MCF 10A (cell line): ENCODE data around the gene SLC13A4. TPM values are rescaled to one million over a fixed set of nuclear protein-coding genes. Genes with fewer than 3 reads are reported as not detected.

Experiments
- BruUV-seq: library from RNA; stranded (reverse); fragments of 400-500 nt; replicated peaks from 2 replicates; lab custom pipeline; 2021; lab: Mats Ljungman, UMichigan
- CTCF ChIA-PET: fragments of 300-600 bp; sonication (Branson Sonifier 250); formaldehyde crosslinking; extraction: SDS; loops from one replicate; lab custom pipeline; 2021; ENCODE audit warnings: antibody characterized with exemption, inconsistent platforms; lab: Yijun Ruan, JAX
- POLR2A ChIA-PET: fragments of 300-600, 350-650 bp; sonication (Branson Sonifier 250); formaldehyde crosslinking; extraction: SDS; loops from one replicate; lab custom pipeline; 2020; ENCODE audit warnings: antibody characterized with exemption, inconsistent platforms; lab: Yijun Ruan, JAX
- DNase-seq: peaks from one replicate; pipeline ENCODE4 v3.0.0-alpha.2; 2018; ENCODE audit not compliant: unreplicated experiment
- H3K27ac Mint-ChIP-seq: one replicate; pipeline ENCODE4 v1.8.0; 2022; ENCODE audit warnings: mild to moderate bottlenecking, low read depth, mixed read lengths; ENCODE audit not compliant: unreplicated experiment
- H3K27me3 Mint-ChIP-seq: one replicate; pipeline ENCODE4 v1.8.0; 2022; ENCODE audit warnings: mixed read lengths; ENCODE audit not compliant: insufficient read depth, unreplicated experiment
- H3K36me3 Mint-ChIP-seq: one replicate; pipeline ENCODE4 v1.8.0; 2022; ENCODE audit warnings: mild to moderate bottlenecking, moderate library complexity, mixed read lengths; ENCODE audit not compliant: insufficient read depth, unreplicated experiment
- H3K4me1 Mint-ChIP-seq: one replicate; pipeline ENCODE4 v1.8.0; 2022; ENCODE audit warnings: mixed read lengths; ENCODE audit not compliant: insufficient read depth, unreplicated experiment
- H3K4me3 Mint-ChIP-seq: one replicate; pipeline ENCODE4 v1.8.0; 2022; ENCODE audit warnings: mild to moderate bottlenecking, moderate library complexity, mixed read lengths; ENCODE audit not compliant: unreplicated experiment
- H3K9me3 Mint-ChIP-seq: one replicate; pipeline ENCODE4 v1.8.0; 2022; ENCODE audit warnings: mixed read lengths; ENCODE audit not compliant: unreplicated experiment
- intact Hi-C: fragments of 100-400 bp; cut with micrococcal nuclease; formaldehyde crosslinking; loops from 2 replicates; pipeline ENCODE4 v1.14.1; 2022
- total RNA-seq: library from RNA; stranded (reverse); gene quantifications from 2 replicates; pipeline ENCODE4 v1.2.3, GENCODE V29; 2022
- TF ChIP-seq, protein P1 (sequence below): fragments of 200-600 bp; IDR thresholded peaks from one replicate; pipeline ENCODE4 v1.8.0; 2022; ENCODE audit warnings: antibody characterized with exemption, mild to moderate bottlenecking; ENCODE audit not compliant: unreplicated experiment

SLC13A4 gene
- total RNA-seq, 1 experiment from 2014 or later, result not detected

DNA sequence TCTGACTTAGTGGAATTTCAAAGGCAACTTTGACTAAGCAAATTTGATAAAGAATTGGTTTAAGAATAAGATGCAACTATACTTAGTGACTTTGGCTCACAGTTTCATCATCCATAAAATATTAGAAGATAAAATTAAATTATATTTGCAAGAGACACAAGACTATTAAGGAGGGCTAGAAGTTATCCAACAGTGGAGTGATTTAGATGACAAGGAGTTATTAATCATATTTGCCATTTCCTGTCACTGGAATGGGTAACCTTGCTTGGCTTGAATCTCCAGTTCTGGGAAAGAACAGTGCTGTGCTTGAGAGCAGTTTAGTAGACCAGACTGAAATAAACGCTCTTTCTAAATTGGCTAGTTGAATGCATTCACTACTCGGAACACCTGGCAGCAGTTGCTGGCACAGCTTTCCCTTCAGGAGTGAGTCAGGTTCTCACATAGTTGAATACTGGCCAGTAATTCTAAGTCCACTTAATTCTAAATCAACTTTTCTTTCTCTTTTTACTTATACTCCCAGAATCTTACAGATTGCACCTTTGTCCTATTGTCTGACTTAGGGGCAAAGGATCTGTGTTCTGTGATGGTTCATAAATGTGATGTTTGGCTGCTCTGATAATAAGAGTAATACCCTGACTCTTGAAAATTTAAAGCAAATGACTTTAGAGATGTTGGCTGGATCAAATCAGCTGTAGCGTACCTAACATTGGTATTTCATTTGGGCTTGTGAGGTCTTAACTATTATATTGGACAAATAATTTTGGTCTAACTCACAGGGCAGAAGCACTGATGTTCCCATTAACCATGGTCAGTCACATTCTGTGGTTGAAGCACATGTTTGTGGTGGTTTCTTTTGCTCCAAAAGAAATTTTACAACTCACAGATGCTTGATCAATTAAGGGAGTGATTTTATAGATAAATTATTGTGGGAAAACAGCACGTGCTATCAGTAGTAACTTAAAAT lies 49.1 kb downstream of the SLC13A4 start:
- ChIA-PET POLR2A (interaction anchor here (1.6 to 2.3 kb wide), 3 partner anchors 9 to 28 kb away, joined by 9 to 14 read pairs (median 12); partner anchors contain the start of gene STMP1), CTCF (interaction anchor here (0.6 to 1.0 kb wide), 2 partner anchors 29 to 119 kb away, joined by 3 to 4 read pairs; no protein-coding TSS in a partner anchor)
- no TSS peak for BruUV-seq
- Mint-ChIP-seq H3K27ac (peak overlapping the region; percentile 73), H3K4me3 (peak overlapping the region; percentile 44), H3K27me3 (no peaks in the 10 kb centered on the region), H3K9me3 (no peaks in the 10 kb centered on the region), H3K36me3 (peaks cover 38% of the 10 kb centered on the region), H3K4me1 (peaks cover 35% of the 10 kb centered on the region)
- peak; percentile 85 for DNase-seq
- TF ChIP-seq, protein P1, sequence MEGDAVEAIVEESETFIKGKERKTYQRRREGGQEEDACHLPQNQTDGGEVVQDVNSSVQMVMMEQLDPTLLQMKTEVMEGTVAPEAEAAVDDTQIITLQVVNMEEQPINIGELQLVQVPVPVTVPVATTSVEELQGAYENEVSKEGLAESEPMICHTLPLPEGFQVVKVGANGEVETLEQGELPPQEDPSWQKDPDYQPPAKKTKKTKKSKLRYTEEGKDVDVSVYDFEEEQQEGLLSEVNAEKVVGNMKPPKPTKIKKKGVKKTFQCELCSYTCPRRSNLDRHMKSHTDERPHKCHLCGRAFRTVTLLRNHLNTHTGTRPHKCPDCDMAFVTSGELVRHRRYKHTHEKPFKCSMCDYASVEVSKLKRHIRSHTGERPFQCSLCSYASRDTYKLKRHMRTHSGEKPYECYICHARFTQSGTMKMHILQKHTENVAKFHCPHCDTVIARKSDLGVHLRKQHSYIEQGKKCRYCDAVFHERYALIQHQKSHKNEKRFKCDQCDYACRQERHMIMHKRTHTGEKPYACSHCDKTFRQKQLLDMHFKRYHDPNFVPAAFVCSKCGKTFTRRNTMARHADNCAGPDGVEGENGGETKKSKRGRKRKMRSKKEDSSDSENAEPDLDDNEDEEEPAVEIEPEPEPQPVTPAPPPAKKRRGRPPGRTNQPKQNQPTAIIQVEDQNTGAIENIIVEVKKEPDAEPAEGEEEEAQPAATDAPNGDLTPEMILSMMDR, result no peak
- intact Hi-C loops, result loop anchor here (5.0 to 10.0 kb wide), 2 partner anchors 33 to 1916 kb away; no protein-coding TSS in a partner anchor

DNA sequence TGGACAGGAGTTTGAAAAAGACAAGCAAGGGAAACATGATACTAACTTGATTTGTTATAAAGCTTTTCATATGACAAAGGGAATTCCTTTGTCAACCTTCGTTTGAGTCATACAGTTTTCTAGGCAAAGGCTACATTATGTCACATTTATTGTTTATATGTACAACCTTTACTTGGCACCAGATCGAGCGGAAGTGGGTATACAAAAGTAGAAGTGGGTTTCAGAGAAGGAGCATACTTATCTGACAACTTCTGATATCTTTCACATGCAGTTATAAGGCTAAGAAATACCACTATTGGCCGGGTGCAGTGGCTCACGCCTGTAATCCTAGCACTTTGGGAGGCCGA lies 54.7 kb downstream of the SLC13A4 start:
- BruUV-seq, result no TSS peak
- H3K27ac Mint-ChIP-seq, result peak overlapping the region; percentile 46
- intact Hi-C loops, result loop anchor here (2.0 to 10.0 kb wide), 2 partner anchors 335 to 1921 kb away; no protein-coding TSS in a partner anchor
- peaks cover 43% of the 10 kb centered on the region for H3K4me1 Mint-ChIP-seq
- H3K27me3 Mint-ChIP-seq, result no peaks in the 10 kb centered on the region
- ChIA-PET POLR2A (interaction anchor here (0.6 to 3.3 kb wide), 9 partner anchors 11 to 1013 kb away, joined by 3 to 42 read pairs (median 3); partner anchors contain the start of gene STMP1), CTCF (interaction anchor here (0.6 to 8.4 kb wide), 26 partner anchors 10 to 1288 kb away, joined by 3 to 171 read pairs (median 3); partner anchors contain the start of gene STMP1)
- no peak overlapping the region for H3K4me3 Mint-ChIP-seq
- TF ChIP-seq, protein P1, result no peak
- DNase-seq, result no peak
- H3K36me3 Mint-ChIP-seq, result peaks cover 34% of the 10 kb centered on the region
- no peaks in the 10 kb centered on the region for H3K9me3 Mint-ChIP-seq

DNA sequence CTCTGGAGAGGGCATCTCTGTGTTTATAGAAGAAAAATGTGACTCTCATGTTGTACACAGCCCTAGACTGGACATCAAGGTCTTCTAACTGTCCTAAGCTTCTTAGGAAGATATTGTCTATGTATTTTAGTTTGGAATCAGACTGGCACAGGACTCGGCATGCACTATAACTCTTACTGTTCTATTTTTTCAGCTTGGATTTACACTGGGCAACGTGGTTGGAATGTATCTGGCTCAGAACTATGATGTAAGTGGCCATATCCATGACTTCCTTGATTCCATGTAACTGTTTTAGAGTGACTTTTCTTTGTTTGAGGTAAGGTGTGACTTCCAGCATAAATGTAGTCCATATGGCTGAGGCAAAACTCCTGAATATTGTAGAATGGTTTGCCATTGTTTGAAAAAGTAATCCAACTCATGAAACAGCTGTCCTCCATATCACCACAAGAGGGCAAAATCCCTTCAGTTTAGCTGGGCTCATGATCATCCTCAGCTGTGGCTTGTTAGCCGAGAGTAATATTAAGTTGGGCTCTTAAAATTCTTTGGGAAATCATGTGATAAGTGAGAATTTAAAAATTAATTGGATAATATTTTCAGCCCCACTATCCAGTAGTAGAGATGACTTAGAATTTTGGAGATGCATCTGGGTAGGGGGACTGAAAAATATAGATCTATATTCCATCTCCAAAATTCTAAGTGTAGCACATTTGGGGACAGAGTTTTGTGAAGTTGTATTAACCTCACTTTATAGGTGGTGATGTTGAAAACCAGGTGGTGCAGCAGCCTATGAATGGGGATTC lies 55.2 kb downstream of the SLC13A4 start:
- no TSS peak for BruUV-seq

More for the DNA sequence above, 55.2 kb downstream of the SLC13A4 start:
- Mint-ChIP-seq H3K9me3 (no peaks in the 10 kb centered on the region), H3K27me3 (no peaks in the 10 kb centered on the region), H3K4me3 (no peak overlapping the region), H3K36me3 (peaks cover 35% of the 10 kb centered on the region), H3K27ac (peak overlapping the region; percentile 46), H3K4me1 (peaks cover 37% of the 10 kb centered on the region)
- peak; percentile 77 for DNase-seq
- ChIA-PET CTCF (interaction anchor here (0.6 to 8.4 kb wide), 50 partner anchors 9 to 1918 kb away, joined by 3 to 171 read pairs (median 4); partner anchors contain the start of gene STMP1), POLR2A (interaction anchor here (0.6 to 3.3 kb wide), 12 partner anchors 10 to 1014 kb away, joined by 3 to 42 read pairs (median 3); partner anchors contain the start of gene STMP1)
- intact Hi-C loops, result loop anchor here (1.0 to 10.0 kb wide), 3 partner anchors 125 to 1922 kb away; no protein-coding TSS in a partner anchor
- TF ChIP-seq, protein P1, result peak; percentile 67
